T-helper 2 cell treated with Interferon-gamma antibody and Interleukin-4, amounts not matched to agents 100 ng/mL and 5 ng/mL, for 36 hours (primary cell): Measurements from ENCODE around the gene KIF2A. TPM values are rescaled to one million over a fixed set of nuclear protein-coding genes. Genes with fewer than 3 reads are reported as not detected.

Source experiments
- intact Hi-C: fragments of 100-400 bp; cut with micrococcal nuclease; formaldehyde crosslinking; loops from one replicate; pipeline ENCODE4 v1.15.1; 2023
- total RNA-seq: library from RNA; stranded (reverse); gene quantifications from 2 replicates; pipeline ENCODE4 v1.2.3, GENCODE V29; 2022

The KIF2A gene
- total RNA-seq, 1 donor from 2014 or later, result 177 TPM

- intact Hi-C loops, result no loop called here
These were observed 21.4 kb downstream of the KIF2A start for GRCh38 chr5:62327138-62328053.

- intact Hi-C loops, result no loop called here
These were observed 22.9 kb downstream of the KIF2A start for GRCh38 chr5:62328772-62329491.

GRCh38 chr5:62330302-62330701, 24.3 kb downstream of the KIF2A start:
- intact Hi-C loops, result no loop called here

- intact Hi-C loops, result no loop called here
These were observed 25.9 kb downstream of the KIF2A start for GRCh38 chr5:62331921-62332320.

GRCh38 chr5:62333250-62333794, 27.3 kb downstream of the KIF2A start:
- intact Hi-C loops, result no loop called here

- intact Hi-C loops, result no loop called here
These were observed 28.1 kb downstream of the KIF2A start for GRCh38 chr5:62334082-62334481.

GRCh38 chr5:62340392-62340791, 34.4 kb downstream of the KIF2A start:
- intact Hi-C loops, result loop anchor here (2.0 to 5.0 kb wide), 2 partner anchors 33 to 56 kb away; partner anchors contain the start of gene KIF2A

- intact Hi-C loops, result loop anchor here (2.0 to 5.0 kb wide), 2 partner anchors 34 to 56 kb away; partner anchors contain the start of gene KIF2A
These were observed 35.0 kb downstream of the KIF2A start for GRCh38 chr5:62340979-62341378.

GRCh38 chr5:62341783-62342475, 35.9 kb downstream of the KIF2A start:
- intact Hi-C loops, result loop anchor here (2.0 to 5.0 kb wide), 2 partner anchors 35 to 57 kb away; partner anchors contain the start of gene KIF2A

GRCh38 chr5:62342476-62342837, 36.5 kb downstream of the KIF2A start:
- intact Hi-C loops, result loop anchor here (5.0 kb wide), 1 partner anchor 35 kb away; the partner anchor contains the start of gene KIF2A

- intact Hi-C loops, result loop anchor here (5.0 kb wide), 1 partner anchor 36 kb away; the partner anchor contains the start of gene KIF2A
These were observed 37.4 kb downstream of the KIF2A start for GRCh38 chr5:62343428-62343827.

- intact Hi-C loops, result no loop called here
These were observed 40.7 kb downstream of the KIF2A start for GRCh38 chr5:62346748-62347147.

GRCh38 chr5:62347928-62348327, 41.9 kb downstream of the KIF2A start:
- intact Hi-C loops, result no loop called here

GRCh38 chr5:62348723-62349481, 42.9 kb downstream of the KIF2A start:
- intact Hi-C loops, result no loop called here

GRCh38 chr5:62354028-62354874, 48.2 kb downstream of the KIF2A start:
- intact Hi-C loops, result loop anchor here (1.0 to 5.0 kb wide), 3 partner anchors 47 to 130 kb away; partner anchors contain the start of genes DIMT1 and KIF2A

- intact Hi-C loops, result no loop called here
These were observed 56.7 kb downstream of the KIF2A start for GRCh38 chr5:62362701-62363100.

- intact Hi-C loops, result no loop called here
These were observed 63.0 kb downstream of the KIF2A start for GRCh38 chr5:62369039-62369438.

GRCh38 chr5:62371409-62371808, 65.4 kb downstream of the KIF2A start:
- intact Hi-C loops, result no loop called here

GRCh38 chr5:62372600-62372999, 66.6 kb downstream of the KIF2A start:
- intact Hi-C loops, result no loop called here
